SK-N-SH (cell line): ENCODE results near the gene HES6. TPM values are rescaled to one million over a fixed set of nuclear protein-coding genes. Genes with fewer than 3 reads are reported as not detected.

Experiments used
- CTCF ChIA-PET: fragments of 300-600, 350-600 bp; formaldehyde crosslinking; extraction: SDS; loops from one replicate; lab custom pipeline; 2021; lab: Yijun Ruan, JAX
- POLR2A ChIA-PET: fragments of 350-600 bp; sonication (Branson Sonifier 250); formaldehyde crosslinking; extraction: SDS; loops from one replicate; lab custom pipeline; 2020; ENCODE audit warnings: antibody characterized with exemption, inconsistent platforms; lab: Yijun Ruan, JAX
- DNase-seq: peaks from one replicate; pipeline ENCODE4 v3.0.0; 2012
- H2AFZ ChIP-seq: fragments of 200-600 bp; sonication (generic); 2 replicates; pipeline ENCODE4 v1.8.1; 2016; ENCODE audit warnings: antibody characterized with exemption, mild to moderate bottlenecking, low read depth
- H3F3A ChIP-seq: fragments of 200-600 bp; sonication (generic); replicated peaks from 2 replicates; pipeline ENCODE3; 2016; ENCODE audit warnings: antibody characterized with exemption, mild to moderate bottlenecking; ENCODE audit not compliant: insufficient read depth
- H3K27ac ChIP-seq, 2 experiments: fragments of 200-500 bp in 1 of 2; fragments of 200-600 bp in 1 of 2; sonication (Bioruptor generic) in 1 of 2; sonication (generic), shearing (Covaris generic) in 1 of 2; 2 replicates each; pipeline versions ENCODE4 v1.5.1 to v1.6.1; 2014 to 2016; ENCODE audit warnings: low read depth in 2 of 2, inconsistent platforms in 1 of 2, low read length in 1 of 2, mild to moderate bottlenecking in 1 of 2, mixed read lengths in 1 of 2
- H3K27me3 ChIP-seq: fragments of 200-600 bp; sonication (generic), shearing (Covaris generic); 2 replicates; pipeline ENCODE4 v1.6.1; 2016; ENCODE audit warnings: mixed run types; ENCODE audit not compliant: insufficient read depth
- H3K36me3 ChIP-seq, 2 experiments: fragments of 200-500 bp in 1 of 2; fragments of 200-600 bp in 1 of 2; sonication (Bioruptor generic) in 1 of 2; sonication (generic) in 1 of 2; replicated peaks in 1 of 2; 2 replicates each; pipeline versions ENCODE3 to v1.5.1; 2014 to 2016; ENCODE audit warnings: low read length in 1 of 2, mild to moderate bottlenecking in 1 of 2; ENCODE audit not compliant: insufficient read depth in 2 of 2, control insufficient read depth in 1 of 2
- H3K4me1 ChIP-seq, 2 experiments: fragments of 200-500 bp in 1 of 2; fragments of 200-600 bp in 1 of 2; sonication (Bioruptor generic) in 1 of 2; sonication (generic), shearing (Covaris generic) in 1 of 2; 2 replicates each; pipeline versions ENCODE4 v1.5.1 to v1.6.1; 2014 to 2016; ENCODE audit warnings: low read depth in 1 of 2, low read length in 1 of 2, mixed run types in 1 of 2; ENCODE audit not compliant: insufficient read depth in 2 of 2, control insufficient read depth in 1 of 2
- H3K4me2 ChIP-seq: fragments of 200-600 bp; sonication (generic), shearing (Covaris generic); 2 replicates; pipeline ENCODE4 v1.6.1; 2017; ENCODE audit warnings: mixed run types
- H3K4me3 ChIP-seq, 2 experiments: fragments of 200-500 bp in 1 of 2; fragments of 200-600 bp in 1 of 2; sonication (Bioruptor generic) in 1 of 2; sonication (generic), shearing (Covaris generic) in 1 of 2; 2 replicates each; pipeline versions ENCODE4 v1.5.1 to v1.8.1; 2014 to 2016; ENCODE audit warnings: low read depth in 2 of 2, inconsistent platforms in 1 of 2, low read length in 1 of 2, mild to moderate bottlenecking in 1 of 2, mixed read lengths in 1 of 2, moderate library complexity in 1 of 2
- H3K79me2 ChIP-seq: fragments of 200-600 bp; sonication (generic); 2 replicates; pipeline ENCODE4 v1.8.1; 2017; ENCODE audit warnings: mild to moderate bottlenecking; ENCODE audit not compliant: insufficient read depth
- H3K9ac ChIP-seq: fragments of 200-600 bp; sonication (generic); 2 replicates; pipeline ENCODE4 v1.6.1; 2017; ENCODE audit warnings: mixed run types
- H3K9me2 ChIP-seq: fragments of 200-600 bp; sonication (generic); 2 replicates; pipeline ENCODE4 v1.6.1; 2017; ENCODE audit warnings: mixed run types
- H3K9me3 ChIP-seq: fragments of 200-600 bp; sonication (generic); 2 replicates; pipeline ENCODE4 v1.6.1; 2017; ENCODE audit warnings: mixed run types, mild to moderate bottlenecking, moderate library complexity
- H4K20me1 ChIP-seq: fragments of 200-600 bp; sonication (generic); 2 replicates; pipeline ENCODE4 v1.6.1; 2017; ENCODE audit warnings: mild to moderate bottlenecking, mixed run types; ENCODE audit not compliant: insufficient read depth
- ELF1 ChIP-seq: IDR thresholded peaks from 2 replicates; pipeline ENCODE4 v1.4.0; 2012
- EZH2phosphoT487 ChIP-seq: fragments of 200-600 bp; sonication (generic); IDR thresholded peaks from 2 replicates; pipeline ENCODE4 v1.6.1; 2017; ENCODE audit warnings: low read depth, mixed run types, mild to moderate bottlenecking, antibody characterized with exemption, moderate library complexity, borderline replicate concordance
- FOSL2 ChIP-seq: IDR thresholded peaks from 2 replicates; pipeline ENCODE4 v1.4.0; 2012; ENCODE audit warnings: low read depth, mild to moderate bottlenecking, moderate library complexity, borderline replicate concordance
- FOXJ3 ChIP-seq: sonication (generic); formaldehyde crosslinking; IDR thresholded peaks from 2 replicates; pipeline ENCODE4 v1.5.1; 2020; ENCODE audit warnings: mild to moderate bottlenecking, missing genetic modification reagents
- FOXM1 ChIP-seq: IDR thresholded peaks from 2 replicates; pipeline ENCODE4 v1.4.0; 2012; ENCODE audit warnings: low read depth, mild to moderate bottlenecking
- GABPA ChIP-seq: IDR thresholded peaks from 2 replicates; pipeline ENCODE4 v1.4.0; 2012; ENCODE audit warnings: low read depth, mild to moderate bottlenecking
- GATA2 ChIP-seq: sonication (generic); formaldehyde crosslinking; IDR thresholded peaks from 2 replicates; pipeline ENCODE4 v1.5.0; 2020; ENCODE audit warnings: mild to moderate bottlenecking, missing genetic modification reagents
- MXI1 ChIP-seq: IDR thresholded peaks from 2 replicates; pipeline ENCODE4 v1.6.1; 2012; ENCODE audit warnings: mild to moderate bottlenecking, low read depth, low read length, improper control_type of control experiment
- NFIC ChIP-seq: IDR thresholded peaks from 2 replicates; pipeline ENCODE4 v1.4.0; 2012; ENCODE audit warnings: borderline replicate concordance
- NRF1 ChIP-seq: IDR thresholded peaks from 2 replicates; pipeline ENCODE4 v1.6.1; 2012; ENCODE audit warnings: low read depth, mild to moderate bottlenecking, low read length
- RCOR1 ChIP-seq: fragments of 150-350 bp; IDR thresholded peaks from 2 replicates; pipeline ENCODE4 v1.6.1; 2017; ENCODE audit warnings: antibody characterized with exemption, low read length
- RXRA ChIP-seq: IDR thresholded peaks from 2 replicates; pipeline ENCODE4 v1.4.0; 2012; ENCODE audit warnings: low read depth, mild to moderate bottlenecking, borderline replicate concordance
- SIN3A ChIP-seq: IDR thresholded peaks from 2 replicates; pipeline ENCODE4 v1.6.1; 2012; ENCODE audit warnings: low read depth, mild to moderate bottlenecking, low read length, moderate library complexity, borderline replicate concordance
- SMC3 ChIP-seq: IDR thresholded peaks from 2 replicates; pipeline ENCODE4 v1.6.1; 2012; ENCODE audit warnings: low read depth, low read length, improper control_type of control experiment
- TAF1 ChIP-seq: IDR thresholded peaks from 2 replicates; pipeline ENCODE4 v1.6.1; 2012; ENCODE audit warnings: low read depth, mild to moderate bottlenecking, low read length, moderate library complexity, borderline replicate concordance
- WGBS: methylation state at CpG from one replicate; pipeline ENCODE4 v1.1.6; 2017; ENCODE audit warnings: low lambda C conversion rate; 5-methylcytosine and 5-hydroxymethylcytosine counted together
- polyA plus RNA-seq, 3 experiments: library from polyadenylated mRNA; depleted of rRNA; stranded (reverse); fragments of >200 nt; gene quantifications; 2 replicates each; pipeline ENCODE4 v1.2.3, GENCODE V29; 2012
- TF ChIP-seq, protein P1 (sequence below): fragments of 150-350 bp; IDR thresholded peaks from 2 replicates; pipeline ENCODE4 v1.6.1; 2016; ENCODE audit warnings: mild to moderate bottlenecking, low read depth, low read length
- TF ChIP-seq, protein P2 (sequence below): IDR thresholded peaks from 2 replicates; pipeline ENCODE4 v1.4.0; 2012; ENCODE audit warnings: low read depth, borderline replicate concordance
- TF ChIP-seq, protein P3 (sequence below): IDR thresholded peaks from 2 replicates; pipeline ENCODE4 v1.4.0; 2012; ENCODE audit warnings: low read depth, borderline replicate concordance
- TF ChIP-seq, protein P4 (sequence below): IDR thresholded peaks from 2 replicates; pipeline ENCODE4; 2012

HES6 gene
- polyA plus RNA-seq, 1 of the 3 experiments (the other 2 are of a cell fraction), result 3.6 TPM

DNA sequence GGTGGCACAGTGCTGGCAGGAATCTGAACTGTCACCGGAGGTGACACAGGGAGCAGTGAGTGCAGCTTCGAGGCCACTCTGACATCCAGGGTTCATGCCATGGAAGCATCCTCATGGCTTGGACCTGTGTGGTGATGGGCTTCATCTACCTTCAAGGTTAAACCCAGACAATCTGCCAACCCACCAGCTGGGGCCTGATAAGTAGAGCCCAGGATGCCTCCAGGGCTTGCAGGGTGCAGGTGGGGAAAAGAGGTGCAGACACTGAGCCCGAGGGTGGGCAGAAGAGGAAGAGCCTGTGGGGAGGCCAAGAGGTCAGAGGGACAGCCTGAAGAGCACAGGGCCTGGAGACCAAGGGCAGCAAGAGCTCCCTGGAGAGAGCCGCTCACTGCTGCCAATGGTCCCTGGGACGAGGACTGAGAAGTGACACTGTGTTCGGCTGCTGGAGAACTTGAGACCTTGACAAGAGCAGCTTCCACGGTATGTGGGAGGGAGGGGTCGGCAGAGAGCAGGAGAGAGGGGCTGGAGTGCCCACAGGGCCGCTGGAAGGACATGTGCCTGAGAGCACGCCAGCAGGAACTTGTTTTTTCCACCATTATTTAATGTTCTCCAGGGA, 8.1 kb upstream of the HES6 start:
- Histone ChIP-seq H3K79me2 (no peaks in the 10 kb centered on the region), H3K9me3 (no peaks in the 10 kb centered on the region), H3K27me3 (no peaks in the 10 kb centered on the region), H3K4me2 (no peak overlapping the region), H3F3A (no peaks in the 10 kb centered on the region), H3K36me3 (peaks cover 0 to 4% of the 10 kb centered on the region in 2 experiments), H3K9me2 (no peaks in the 10 kb centered on the region), H4K20me1 (no peaks in the 10 kb centered on the region), H3K27ac (no peak overlapping the region), H3K4me3 (no peak overlapping the region), H2AFZ (no peak overlapping the region), H3K4me1 (peaks cover 0 to 12% of the 10 kb centered on the region in 2 experiments; a peak in 1 of 4 replicates), H3K9ac (no peak overlapping the region)
- CTCF ChIA-PET, result interaction anchor here (1.0 to 1.9 kb wide), 7 partner anchors 8 to 325 kb away, joined by 3 to 9 read pairs (median 3); no protein-coding TSS in a partner anchor
- WGBS, result 89% methylated on average over 8 of the region's 10 CpGs
- DNase-seq, result no peak
- POLR2A ChIA-PET, result no interaction called here
- no peak for TF ChIP-seq EZH2phosphoT487
- no peak for TF ChIP-seq RCOR1

DNA sequence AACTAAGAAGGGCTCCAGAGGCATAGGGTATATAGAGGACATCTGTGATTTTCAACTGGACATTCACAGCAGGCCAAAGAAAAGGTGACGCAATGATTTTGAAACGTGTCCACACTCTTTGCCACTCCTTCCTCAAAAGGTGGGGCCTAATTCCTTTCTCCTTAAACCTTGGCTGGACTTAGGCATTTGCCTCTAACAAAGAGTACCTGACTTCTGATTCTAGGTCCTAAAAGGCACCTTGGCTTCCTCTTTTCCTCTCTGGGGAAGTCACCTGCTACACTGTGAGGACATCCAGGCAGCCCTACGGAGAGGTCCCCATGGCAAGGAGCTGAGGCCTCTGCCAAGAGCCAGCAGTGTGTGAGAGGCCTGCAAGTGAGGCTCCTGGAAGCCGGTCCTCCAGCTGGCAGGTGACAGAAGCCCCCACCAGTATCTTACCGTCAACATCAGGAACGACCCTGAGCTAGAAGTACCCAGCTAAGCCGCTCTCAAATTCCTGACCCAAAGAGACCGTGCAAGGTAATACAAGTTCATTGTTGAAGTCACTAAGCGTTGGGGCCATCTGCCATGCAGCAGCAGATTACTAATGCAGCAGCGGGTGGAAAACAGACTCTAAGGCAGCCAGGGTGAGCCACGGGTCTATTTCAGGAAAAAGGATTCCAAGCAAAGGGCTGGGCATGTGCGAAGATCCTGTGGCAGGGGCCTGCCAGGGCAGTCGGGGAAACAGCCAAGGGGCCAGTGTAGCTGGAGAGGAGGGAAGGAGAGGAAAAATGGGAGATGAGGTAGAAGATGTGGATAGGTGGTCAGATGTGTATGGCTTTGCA, 7.4 kb upstream of the HES6 start:
- H3K27me3 ChIP-seq, result no peaks in the 10 kb centered on the region
- H3K9me2 ChIP-seq, result no peaks in the 10 kb centered on the region
- no peak overlapping the region for H3K9ac ChIP-seq
- ChIA-PET CTCF (interaction anchor here (0.7 to 1.9 kb wide), 7 partner anchors 9 to 324 kb away, joined by 3 to 9 read pairs (median 4); no protein-coding TSS in a partner anchor), POLR2A (no interaction called here)
- H3K4me3 ChIP-seq, result no peak overlapping the region
- H4K20me1 ChIP-seq, result no peaks in the 10 kb centered on the region
- peaks cover 0 to 2% of the 10 kb centered on the region in 2 experiments for H3K36me3 ChIP-seq
- no peak for TF ChIP-seq RCOR1
- no peak for TF ChIP-seq SIN3A
- TF ChIP-seq GATA2, result no peak
- no peak for TF ChIP-seq FOSL2
- TF ChIP-seq NRF1, result no peak
- TF ChIP-seq TAF1, result no peak
- TF ChIP-seq NFIC, result no peak
- TF ChIP-seq, protein P1, sequence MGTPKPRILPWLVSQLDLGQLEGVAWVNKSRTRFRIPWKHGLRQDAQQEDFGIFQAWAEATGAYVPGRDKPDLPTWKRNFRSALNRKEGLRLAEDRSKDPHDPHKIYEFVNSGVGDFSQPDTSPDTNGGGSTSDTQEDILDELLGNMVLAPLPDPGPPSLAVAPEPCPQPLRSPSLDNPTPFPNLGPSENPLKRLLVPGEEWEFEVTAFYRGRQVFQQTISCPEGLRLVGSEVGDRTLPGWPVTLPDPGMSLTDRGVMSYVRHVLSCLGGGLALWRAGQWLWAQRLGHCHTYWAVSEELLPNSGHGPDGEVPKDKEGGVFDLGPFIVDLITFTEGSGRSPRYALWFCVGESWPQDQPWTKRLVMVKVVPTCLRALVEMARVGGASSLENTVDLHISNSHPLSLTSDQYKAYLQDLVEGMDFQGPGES, result no peak
- TF ChIP-seq, protein P2, sequence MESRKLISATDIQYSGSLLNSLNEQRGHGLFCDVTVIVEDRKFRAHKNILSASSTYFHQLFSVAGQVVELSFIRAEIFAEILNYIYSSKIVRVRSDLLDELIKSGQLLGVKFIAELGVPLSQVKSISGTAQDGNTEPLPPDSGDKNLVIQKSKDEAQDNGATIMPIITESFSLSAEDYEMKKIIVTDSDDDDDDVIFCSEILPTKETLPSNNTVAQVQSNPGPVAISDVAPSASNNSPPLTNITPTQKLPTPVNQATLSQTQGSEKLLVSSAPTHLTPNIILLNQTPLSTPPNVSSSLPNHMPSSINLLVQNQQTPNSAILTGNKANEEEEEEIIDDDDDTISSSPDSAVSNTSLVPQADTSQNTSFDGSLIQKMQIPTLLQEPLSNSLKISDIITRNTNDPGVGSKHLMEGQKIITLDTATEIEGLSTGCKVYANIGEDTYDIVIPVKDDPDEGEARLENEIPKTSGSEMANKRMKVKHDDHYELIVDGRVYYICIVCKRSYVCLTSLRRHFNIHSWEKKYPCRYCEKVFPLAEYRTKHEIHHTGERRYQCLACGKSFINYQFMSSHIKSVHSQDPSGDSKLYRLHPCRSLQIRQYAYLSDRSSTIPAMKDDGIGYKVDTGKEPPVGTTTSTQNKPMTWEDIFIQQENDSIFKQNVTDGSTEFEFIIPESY, result no peak
- no peak for TF ChIP-seq EZH2phosphoT487
- TF ChIP-seq SMC3, result no peak
- TF ChIP-seq FOXM1, result no peak
- TF ChIP-seq RXRA, result no peak
- TF ChIP-seq, protein P3, sequence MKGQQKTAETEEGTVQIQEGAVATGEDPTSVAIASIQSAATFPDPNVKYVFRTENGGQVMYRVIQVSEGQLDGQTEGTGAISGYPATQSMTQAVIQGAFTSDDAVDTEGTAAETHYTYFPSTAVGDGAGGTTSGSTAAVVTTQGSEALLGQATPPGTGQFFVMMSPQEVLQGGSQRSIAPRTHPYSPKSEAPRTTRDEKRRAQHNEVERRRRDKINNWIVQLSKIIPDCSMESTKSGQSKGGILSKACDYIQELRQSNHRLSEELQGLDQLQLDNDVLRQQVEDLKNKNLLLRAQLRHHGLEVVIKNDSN, result no peak
- no peak for TF ChIP-seq GABPA
- TF ChIP-seq, protein P4, sequence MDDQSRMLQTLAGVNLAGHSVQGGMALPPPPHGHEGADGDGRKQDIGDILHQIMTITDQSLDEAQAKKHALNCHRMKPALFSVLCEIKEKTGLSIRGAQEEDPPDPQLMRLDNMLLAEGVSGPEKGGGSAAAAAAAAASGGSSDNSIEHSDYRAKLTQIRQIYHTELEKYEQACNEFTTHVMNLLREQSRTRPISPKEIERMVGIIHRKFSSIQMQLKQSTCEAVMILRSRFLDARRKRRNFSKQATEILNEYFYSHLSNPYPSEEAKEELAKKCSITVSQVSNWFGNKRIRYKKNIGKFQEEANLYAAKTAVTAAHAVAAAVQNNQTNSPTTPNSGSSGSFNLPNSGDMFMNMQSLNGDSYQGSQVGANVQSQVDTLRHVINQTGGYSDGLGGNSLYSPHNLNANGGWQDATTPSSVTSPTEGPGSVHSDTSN, result no peak
- no peak for TF ChIP-seq FOXJ3 (CRISPR knock-in tag)
- TF ChIP-seq MXI1, result no peak
- TF ChIP-seq ELF1, result no peak
- H3K9me3 ChIP-seq, result no peaks in the 10 kb centered on the region
- H3K79me2 ChIP-seq, result no peaks in the 10 kb centered on the region
- WGBS, result 97% methylated on average over 13 of the region's 13 CpGs
- H2AFZ ChIP-seq, result no peak overlapping the region
- no peak overlapping the region for H3K4me2 ChIP-seq
- DNase-seq, result no peak
- no peak overlapping the region for H3K27ac ChIP-seq
- H3F3A ChIP-seq, result no peaks in the 10 kb centered on the region
- peaks cover 0 to 18% of the 10 kb centered on the region in 2 experiments; a peak in 1 of 4 replicates for H3K4me1 ChIP-seq
